GM18520 (cell line): ENCODE data around the gene PBRM1.
"Not testable (repeated sequence)": the region's sequence is repeated elsewhere in the genome, so short reads cannot be mapped to it uniquely, and the experiment has no call there.

Experiments used
- ATAC-seq: cut with Tn5 transposase; IDR thresholded peaks from one replicate; pipeline ENCODE4 v1.9.1; 2021; ENCODE audit not compliant: unreplicated experiment

PBRM1 gene

GRCh38 chr3:52685709-52686691, at the start of gene PBRM1, which contains the start of gene GNL3:
Gene PBRM1, minus strand, starts transcription at chr3:52685913.
Gene GNL3, plus strand, starts transcription at chr3:52686032. Its CDS starts 61 bp downstream, at chr3:52686093.
- ATAC-seq, result peak; percentile 75

GRCh38 chr3:52733256-52733891, 47.7 kb upstream of the PBRM1 start:
- no peak for ATAC-seq

- ATAC-seq, result no peak
Observed at GRCh38 chr3:52731590-52731989, 45.9 kb upstream of the PBRM1 start.

GRCh38 chr3:52730681-52731080, 45.0 kb upstream of the PBRM1 start:
- ATAC-seq, result no peak

GRCh38 chr3:52728753-52729152, 43.0 kb upstream of the PBRM1 start:
- not testable (repeated sequence) for ATAC-seq

- ATAC-seq, result no peak
Observed at GRCh38 chr3:52724511-52724910, 38.8 kb upstream of the PBRM1 start.

- no peak for ATAC-seq
Observed at GRCh38 chr3:52723935-52724334, 38.2 kb upstream of the PBRM1 start.

- no peak for ATAC-seq
Observed at GRCh38 chr3:52722491-52722890, 36.8 kb upstream of the PBRM1 start.

GRCh38 chr3:52721730-52722008, 36.0 kb upstream of the PBRM1 start:
- ATAC-seq, result no peak

GRCh38 chr3:52721002-52721729, 35.5 kb upstream of the PBRM1 start:
- no peak for ATAC-seq

GRCh38 chr3:52719618-52720017, 33.9 kb upstream of the PBRM1 start:
- no peak for ATAC-seq

GRCh38 chr3:52715714-52716305, 30.1 kb upstream of the PBRM1 start:
- no peak for ATAC-seq

GRCh38 chr3:52714335-52715302, 28.9 kb upstream of the PBRM1 start:
- ATAC-seq, result no peak

GRCh38 chr3:52712291-52713212, 26.8 kb upstream of the PBRM1 start:
- no peak for ATAC-seq

GRCh38 chr3:52710512-52710911, 24.8 kb upstream of the PBRM1 start:
- no peak for ATAC-seq

- ATAC-seq, result no peak
Observed at GRCh38 chr3:52707585-52707984, 21.9 kb upstream of the PBRM1 start.

- peak; percentile 71 for ATAC-seq
Observed at GRCh38 chr3:52705688-52706686, 20.3 kb upstream of the PBRM1 start, which contains the start of the genes GLT8D1 and SPCS1. Gene GLT8D1, minus strand, starts transcription at chr3:52705791. Its CDS starts 5,331 bp downstream, at chr3:52700460. Gene SPCS1, plus strand, starts transcription at chr3:52706106. Its CDS starts 141 bp downstream, at chr3:52706247.

GRCh38 chr3:52705438-52705687, 19.6 kb upstream of the PBRM1 start:
- no peak for ATAC-seq
